OCI-LY7 (cell line): ENCODE data around the gene SEMA4D. TPM values are rescaled to one million over a fixed set of nuclear protein-coding genes. Genes with fewer than 3 reads are reported as not detected.

Experiments
- BruUV-seq: library from RNA; stranded (reverse); fragments of 400-500 nt; replicated peaks from 2 replicates; lab custom pipeline; 2021; lab: Mats Ljungman, UMichigan
- CTCF ChIA-PET: fragments of 300-600 bp; sonication (Branson Sonifier 250); formaldehyde crosslinking; loops from one replicate; lab custom pipeline; 2022; ENCODE audit warnings: antibody characterized with exemption; ENCODE audit not compliant: unreplicated experiment; lab: Charles Lee
- POLR2A ChIA-PET: fragments of 300-600 bp; sonication (Branson Sonifier 250); formaldehyde crosslinking; loops from one replicate; lab custom pipeline; 2022; ENCODE audit warnings: antibody characterized with exemption; lab: Charles Lee
- DNase-seq: peaks from one replicate; pipeline ENCODE4 v3.0.0-alpha.2; 2015; ENCODE audit warnings: low spot score
- H2AFZ ChIP-seq: fragments of 200-600 bp; sonication (generic), shearing (Covaris generic); 2 replicates; pipeline ENCODE4 v1.6.1; 2014; ENCODE audit warnings: mild to moderate bottlenecking, antibody characterized with exemption, low read length, moderate library complexity
- H3K27ac ChIP-seq: fragments of 200-600 bp; sonication (generic); 2 replicates; pipeline ENCODE4 v1.5.1; 2014; ENCODE audit warnings: mixed run types, low read depth, mild to moderate bottlenecking, moderate library complexity, low read length, inconsistent platforms; ENCODE audit not compliant: poor library complexity, severe bottlenecking
- H3K36me3 ChIP-seq: fragments of 200-600 bp; sonication (generic); 2 replicates; pipeline ENCODE4 v1.6.1; 2014; ENCODE audit warnings: mild to moderate bottlenecking, antibody characterized with exemption, low read length, moderate library complexity, mixed read lengths; ENCODE audit not compliant: insufficient read depth
- H3K4me1 ChIP-seq: fragments of 200-600 bp; sonication (generic); 2 replicates; pipeline ENCODE4 v1.5.1; 2014; ENCODE audit warnings: mild to moderate bottlenecking, low read length; ENCODE audit not compliant: insufficient read depth, poor library complexity, severe bottlenecking
- H3K4me2 ChIP-seq: fragments of 200-600 bp; sonication (generic); 2 replicates; pipeline ENCODE4 v1.6.1; 2014; ENCODE audit warnings: mild to moderate bottlenecking, low read length
- H3K4me3 ChIP-seq: fragments of 200-600 bp; sonication (generic); 2 replicates; pipeline ENCODE4 v1.5.1; 2014; ENCODE audit warnings: mild to moderate bottlenecking, low read depth, low read length; ENCODE audit not compliant: poor library complexity, severe bottlenecking
- H3K79me2 ChIP-seq: fragments of 200-600 bp; sonication (generic); 2 replicates; pipeline ENCODE4 v1.6.1; 2016; ENCODE audit warnings: low read depth, mild to moderate bottlenecking, low read length, moderate library complexity, mixed read lengths; ENCODE audit not compliant: insufficient read depth
- H3K9me2 ChIP-seq: fragments of 200-600 bp; sonication (generic); 2 replicates; pipeline ENCODE4 v1.6.1; 2016; ENCODE audit warnings: mild to moderate bottlenecking, low read length, mixed read lengths; ENCODE audit not compliant: insufficient read depth
- H3K9me3 ChIP-seq: fragments of 200-600 bp; sonication (generic); 2 replicates; pipeline ENCODE4 v1.6.1; 2014; ENCODE audit warnings: mild to moderate bottlenecking, mixed run types, low read length, mixed read lengths
- H4K20me1 ChIP-seq: fragments of 200-600 bp; sonication (generic); 2 replicates; pipeline ENCODE4 v1.6.1; 2014; ENCODE audit warnings: mild to moderate bottlenecking, antibody characterized with exemption, low read length, moderate library complexity, mixed read lengths; ENCODE audit not compliant: insufficient read depth
- CTCF ChIP-seq: fragments of 200-600 bp; sonication (generic); conservative IDR thresholded peaks from 2 replicates; pipeline ENCODE4 v1.5.1; 2014; ENCODE audit warnings: mild to moderate bottlenecking, antibody characterized with exemption, low read length, moderate library complexity, mixed read lengths
- EZH2phosphoT487 ChIP-seq: fragments of 200-600 bp; sonication (generic); IDR thresholded peaks from 2 replicates; pipeline ENCODE4 v1.6.1; 2018; ENCODE audit warnings: low read depth, borderline replicate concordance, mild to moderate bottlenecking, mixed run types, antibody characterized with exemption, low read length, moderate library complexity, mixed read lengths
- intact Hi-C: fragments of 100-400 bp; cut with micrococcal nuclease; formaldehyde crosslinking; loops from one replicate; pipeline ENCODE4 v1.10.0; 2022; ENCODE audit not compliant: unreplicated experiment
- total RNA-seq, 2 experiments: library from RNA; depleted of rRNA in 1 of 2; stranded (reverse); fragments of >200 nt in 1 of 2; shearing (Covaris generic) in 1 of 2; gene quantifications; 2 replicates each; pipeline ENCODE4 v1.2.3, GENCODE V29; 2014 to 2022

The SEMA4D gene
- total RNA-seq, 2 experiments from 2014 or later: 28.5 to 60.5 TPM

GRCh38 chr9:89395931-89396710 lies 101.8 kb downstream of the SEMA4D start:
- Histone ChIP-seq H3K4me3 (no peak overlapping the region), H3K4me1 (peaks cover 12% of the 10 kb centered on the region), H4K20me1 (0 out of 2 replicates have a peak, but pooled peaks cover 1% of the 10 kb centered on the region), H3K9me3 (no peaks in the 10 kb centered on the region), H3K79me2 (no peaks in the 10 kb centered on the region), H3K9me2 (no peaks in the 10 kb centered on the region), H3K27ac (no peak overlapping the region), H2AFZ (no peak overlapping the region), H3K36me3 (peaks cover 35% of the 10 kb centered on the region), H3K4me2 (no peak overlapping the region)
- POLR2A ChIA-PET: no interaction called here
- DNase-seq: no peak
- no TSS peak for BruUV-seq
- CTCF ChIA-PET: no interaction called here
- intact Hi-C loops: no loop called here
- TF ChIP-seq EZH2phosphoT487 (no peak), CTCF (no peak)

GRCh38 chr9:89394412-89394811 lies 103.5 kb downstream of the SEMA4D start:
- DNase-seq: no peak
- ChIA-PET CTCF (no interaction called here), POLR2A (no interaction called here)
- TF ChIP-seq EZH2phosphoT487: no peak
- TF ChIP-seq CTCF: no peak
- Histone ChIP-seq H4K20me1 (no peaks in the 10 kb centered on the region), H3K27ac (no peak overlapping the region), H3K79me2 (no peaks in the 10 kb centered on the region), H3K9me3 (no peaks in the 10 kb centered on the region), H3K4me3 (no peak overlapping the region), H3K36me3 (peaks cover 51% of the 10 kb centered on the region), H2AFZ (no peak overlapping the region), H3K4me2 (no peak overlapping the region), H3K9me2 (no peaks in the 10 kb centered on the region), H3K4me1 (no peaks in the 10 kb centered on the region)
- intact Hi-C loops: no loop called here
- BruUV-seq: no TSS peak

DNA sequence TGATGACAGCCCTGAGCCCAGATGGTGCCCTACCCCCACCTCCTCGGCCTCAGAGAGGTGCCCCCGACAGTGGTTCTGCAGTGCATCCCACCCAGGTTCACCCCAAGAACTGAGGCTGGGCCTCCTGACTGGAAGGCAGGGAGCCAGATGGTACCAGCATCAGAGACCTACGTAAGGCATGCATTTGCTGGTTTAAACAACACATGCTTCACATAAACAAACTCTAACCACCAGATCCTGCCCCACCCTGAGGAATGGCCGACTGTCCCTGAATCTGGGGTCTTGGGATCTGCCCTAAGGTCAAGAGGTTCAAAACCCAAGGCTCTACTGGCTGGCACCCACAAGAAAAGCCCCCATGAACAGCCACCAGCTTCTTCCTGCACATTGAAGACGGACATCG lies 106.3 kb downstream of the SEMA4D start:
- CTCF ChIA-PET: no interaction called here

More for the DNA sequence above, 106.3 kb downstream of the SEMA4D start:
- no TSS peak for BruUV-seq
- TF ChIP-seq CTCF (no peak), EZH2phosphoT487 (no peak)
- Histone ChIP-seq H3K4me2 (no peak overlapping the region), H3K79me2 (no peaks in the 10 kb centered on the region), H3K36me3 (peaks cover 61% of the 10 kb centered on the region), H2AFZ (no peak overlapping the region), H4K20me1 (no peaks in the 10 kb centered on the region), H3K27ac (no peak overlapping the region), H3K9me3 (no peaks in the 10 kb centered on the region), H3K4me3 (no peak overlapping the region), H3K9me2 (no peaks in the 10 kb centered on the region), H3K4me1 (no peaks in the 10 kb centered on the region)
- no peak for DNase-seq
- intact Hi-C loops: no loop called here
- POLR2A ChIA-PET: no interaction called here
